H9 (cell line): ENCODE measurements around the gene NEUROD2. TPM values are rescaled to one million over a fixed set of nuclear protein-coding genes. Genes with fewer than 3 reads are reported as not detected.

Experiments used
- DNase-seq: peaks from one replicate; pipeline ENCODE4 v3.0.0-alpha.2; 2017
- H2AFZ ChIP-seq: one replicate; pipeline ENCODE4 v1.6.1; 2013; ENCODE audit warnings: mild to moderate bottlenecking, low read length, control low read depth, moderate library complexity
- H2AK5ac ChIP-seq: 2 replicates; pipeline ENCODE4 v1.6.1; 2013; ENCODE audit warnings: low read length, control low read depth, mixed read lengths; ENCODE audit not compliant: insufficient read length
- H2BK120ac ChIP-seq: one replicate; pipeline ENCODE4 v1.6.1; 2013; ENCODE audit warnings: low read depth, mild to moderate bottlenecking, low read length, control low read depth, inconsistent platforms; ENCODE audit not compliant: poor library complexity, severe bottlenecking
- H2BK12ac ChIP-seq: 2 replicates; pipeline ENCODE4 v1.6.1; 2013; ENCODE audit warnings: low read length, control low read depth, mixed read lengths, low read depth; ENCODE audit not compliant: insufficient read length
- H2BK15ac ChIP-seq: 2 replicates; pipeline ENCODE4 v1.6.1; 2013; ENCODE audit warnings: low read depth, low read length, control low read depth
- H2BK20ac ChIP-seq: one replicate; pipeline ENCODE4 v1.6.1; 2013; ENCODE audit warnings: low read depth, mild to moderate bottlenecking, low read length, control low read depth, inconsistent platforms; ENCODE audit not compliant: poor library complexity, severe bottlenecking
- H2BK5ac ChIP-seq: 2 replicates; pipeline ENCODE4 v1.6.1; 2013; ENCODE audit warnings: low read length, control low read depth, mixed read lengths; ENCODE audit not compliant: insufficient read length
- H3K14ac ChIP-seq: 2 replicates; pipeline ENCODE4 v1.6.1; 2013; ENCODE audit warnings: low read length, control low read depth; ENCODE audit not compliant: insufficient read depth
- H3K18ac ChIP-seq: 2 replicates; pipeline ENCODE4 v1.6.1; 2013; ENCODE audit warnings: low read depth, mild to moderate bottlenecking, mixed read lengths, low read length, control low read depth; ENCODE audit not compliant: insufficient read length
- H3K23ac ChIP-seq: 2 replicates; pipeline ENCODE4 v1.6.1; 2013; ENCODE audit warnings: low read length, control low read depth, mixed read lengths, low read depth; ENCODE audit not compliant: insufficient read length
- H3K23me2 ChIP-seq: 2 replicates; pipeline ENCODE4 v1.6.1; 2013; ENCODE audit warnings: low read depth, mild to moderate bottlenecking, mixed read lengths, low read length, control low read depth; ENCODE audit not compliant: insufficient read length, poor library complexity, severe bottlenecking
- H3K27ac ChIP-seq: 2 replicates; pipeline ENCODE4 v1.5.1; 2013; ENCODE audit warnings: low read length, control low read depth, mixed read lengths, low read depth; ENCODE audit not compliant: insufficient read length
- H3K27me3 ChIP-seq: 2 replicates; pipeline ENCODE4 v1.6.1; 2013; ENCODE audit warnings: low read length, control low read depth, inconsistent platforms; ENCODE audit not compliant: insufficient read depth
- H3K4ac ChIP-seq: 2 replicates; pipeline ENCODE4 v1.6.1; 2013; ENCODE audit warnings: low read depth, mild to moderate bottlenecking, control low read depth, inconsistent platforms, low read length, moderate library complexity
- H3K4me1 ChIP-seq: 2 replicates; pipeline ENCODE4 v1.6.1; 2013; ENCODE audit warnings: low read length, control low read depth, inconsistent platforms; ENCODE audit not compliant: insufficient read depth
- H3K4me2 ChIP-seq: 2 replicates; pipeline ENCODE4 v1.6.1; 2013; ENCODE audit warnings: low read length, control low read depth, mixed read lengths; ENCODE audit not compliant: insufficient read length, insufficient read depth
- H3K56ac ChIP-seq: 2 replicates; pipeline ENCODE4 v1.6.1; 2013; ENCODE audit warnings: low read depth, mild to moderate bottlenecking, mixed read lengths, low read length, control low read depth; ENCODE audit not compliant: insufficient read length
- H3K79me1 ChIP-seq: 2 replicates; pipeline ENCODE4 v1.6.1; 2013; ENCODE audit warnings: low read depth, mild to moderate bottlenecking, moderate library complexity, low read length, control low read depth, inconsistent platforms; ENCODE audit not compliant: insufficient read depth, poor library complexity, severe bottlenecking
- H3K79me2 ChIP-seq: 2 replicates; pipeline ENCODE4 v1.6.1; 2013; ENCODE audit warnings: low read length, control low read depth, inconsistent platforms; ENCODE audit not compliant: insufficient read depth
- H3K9ac ChIP-seq: 2 replicates; pipeline ENCODE4 v1.6.1; 2013; ENCODE audit warnings: low read length, control low read depth, mixed read lengths; ENCODE audit not compliant: insufficient read length; ENCODE audit errors: extremely low read depth
- H3K9me3 ChIP-seq: one replicate; pipeline ENCODE4 v1.6.1; 2013; ENCODE audit warnings: low read depth, low read length, inconsistent platforms; ENCODE audit not compliant: control insufficient read depth
- H3T11ph ChIP-seq: one replicate; pipeline ENCODE4 v1.6.1; 2013; ENCODE audit warnings: mild to moderate bottlenecking, low read length, control low read depth, inconsistent platforms
- H4K20me1 ChIP-seq: one replicate; pipeline ENCODE4 v1.6.1; 2013; ENCODE audit not compliant: control insufficient read depth, insufficient read length, insufficient read depth
- H4K5ac ChIP-seq: 2 replicates; pipeline ENCODE4 v1.6.1; 2013; ENCODE audit warnings: low read depth, mild to moderate bottlenecking, mixed read lengths, low read length, control low read depth; ENCODE audit not compliant: insufficient read length
- H4K8ac ChIP-seq: replicated peaks from 2 replicates; pipeline ENCODE4 v1.6.1; 2013; ENCODE audit warnings: low read length, control low read depth, mixed read lengths, low read depth; ENCODE audit not compliant: insufficient read length
- H4K91ac ChIP-seq: 2 replicates; pipeline ENCODE4 v1.6.1; 2013; ENCODE audit warnings: low read depth, mild to moderate bottlenecking, moderate library complexity, mixed read lengths, low read length, control low read depth; ENCODE audit not compliant: insufficient read length
- H3K27ac Mint-ChIP-seq, 3 experiments: 2 replicates in 2 of 3; 3 replicates in 1 of 3; pipeline ENCODE4 v1.8.0; 2020 to 2021; ENCODE audit warnings: mixed read lengths in 3 of 3, mild to moderate bottlenecking in 1 of 3, moderate library complexity in 1 of 3
- H3K27me3 Mint-ChIP-seq: 2 replicates; pipeline ENCODE4 v1.8.0; 2021; ENCODE audit warnings: low read depth, mild to moderate bottlenecking, moderate library complexity, mixed read lengths
- H3K36me3 Mint-ChIP-seq, 3 experiments: 2 replicates in 2 of 3; 3 replicates in 1 of 3; pipeline ENCODE4 v1.8.0; 2020 to 2021; ENCODE audit warnings: low read depth in 3 of 3, mixed read lengths in 3 of 3; ENCODE audit not compliant: insufficient read depth in 1 of 3
- H3K4me1 Mint-ChIP-seq, 2 experiments: 2 replicates each; pipeline ENCODE4 v1.8.0; 2020; ENCODE audit warnings: mixed read lengths in 2 of 2
- H3K4me3 Mint-ChIP-seq, 2 experiments: 2 replicates in 1 of 2; 3 replicates in 1 of 2; pipeline ENCODE4 v1.8.0; 2020 to 2021; ENCODE audit warnings: mild to moderate bottlenecking in 2 of 2, mixed read lengths in 2 of 2, moderate library complexity in 1 of 2
- H3K9me3 Mint-ChIP-seq, 2 experiments: 2 replicates in 1 of 2; 3 replicates in 1 of 2; pipeline ENCODE4 v1.8.0; 2020; ENCODE audit warnings: mild to moderate bottlenecking in 2 of 2, mixed read lengths in 2 of 2, moderate library complexity in 1 of 2
- CTCF ChIP-seq: fragments of 200-600 bp; sonication (generic); conservative IDR thresholded peaks from 3 replicates; pipeline ENCODE4 v1.8.0; 2021; ENCODE audit warnings: antibody characterized with exemption, mild to moderate bottlenecking
- WGBS: extraction: QIAGEN DNeasy Blood & Tissue Kit; methylation state at CpG from one replicate; pipeline ENCODE4 v1.1.7; 2013; ENCODE audit warnings: missing lambda C conversion rate, low lambda C conversion rate, mixed read lengths; ENCODE audit not compliant: insufficient read length; ENCODE audit errors: extremely low coverage; 5-methylcytosine and 5-hydroxymethylcytosine counted together
- total RNA-seq: library from RNA; stranded (reverse); gene quantifications from 2 replicates; pipeline ENCODE4 v1.2.1, GENCODE V29; 2021

NEUROD2 gene
- total RNA-seq, 1 experiment from 2014 or later: not detected

- Histone ChIP-seq H3K14ac (no peak overlapping the region), H2BK15ac (no peak overlapping the region), H3K23me2 (no peaks in the 10 kb centered on the region), H2BK5ac (no peak overlapping the region), H3K27ac (no peak overlapping the region), H3K79me1 (no peaks in the 10 kb centered on the region), H3T11ph (no peak overlapping the region), H4K20me1 (no peaks in the 10 kb centered on the region), H3K23ac (no peak overlapping the region), H3K27me3 (no peaks in the 10 kb centered on the region), H2BK120ac (no peak overlapping the region), H3K79me2 (no peaks in the 10 kb centered on the region), H3K9ac (no peak overlapping the region), H3K4me1 (peaks cover 12% of the 10 kb centered on the region), H3K4ac (no peak overlapping the region), H2BK12ac (no peak overlapping the region), H2AK5ac (no peak overlapping the region), H3K9me3 (no peaks in the 10 kb centered on the region), H3K56ac (no peak overlapping the region), H3K18ac (no peak overlapping the region), H2AFZ (no peak overlapping the region), H4K8ac (no peak overlapping the region), H4K91ac (no peak overlapping the region), H3K4me2 (no peak overlapping the region), H2BK20ac (no peak overlapping the region), H4K5ac (no peak overlapping the region)
- no CpG with 5 or more reads among the region's 2 CpGs for whole genome bisulfite sequencing
- no peak overlapping the region for H3K27ac Mint-ChIP-seq
- H3K9me3 Mint-ChIP-seq: no peaks in the 10 kb centered on the region
- no peak for DNase-seq
- H3K36me3 Mint-ChIP-seq: no peaks in the 10 kb centered on the region
- peaks cover 32 to 35% of the 10 kb centered on the region in 2 experiments for H3K4me1 Mint-ChIP-seq
- H3K27me3 Mint-ChIP-seq: peaks cover 38% of the 10 kb centered on the region
- H3K4me3 Mint-ChIP-seq: no peak overlapping the region
- no peak for TF ChIP-seq CTCF
Observed at GRCh38 chr17:39582658-39583057, 25.1 kb downstream of the NEUROD2 start.
